GM19193 (cell line): ENCODE data around the gene SAE1.

Experiments used
- POLR2A ChIP-seq: IDR thresholded peaks from 4 replicates; pipeline ENCODE4 v1.6.1; 2011; ENCODE audit not compliant: insufficient read depth, insufficient read length; ENCODE audit errors: extremely low read depth

SAE1 gene

GRCh38 chr19:47158367-47158791, 27.7 kb downstream of the SAE1 start:
- TF ChIP-seq POLR2A = no peak

DNA sequence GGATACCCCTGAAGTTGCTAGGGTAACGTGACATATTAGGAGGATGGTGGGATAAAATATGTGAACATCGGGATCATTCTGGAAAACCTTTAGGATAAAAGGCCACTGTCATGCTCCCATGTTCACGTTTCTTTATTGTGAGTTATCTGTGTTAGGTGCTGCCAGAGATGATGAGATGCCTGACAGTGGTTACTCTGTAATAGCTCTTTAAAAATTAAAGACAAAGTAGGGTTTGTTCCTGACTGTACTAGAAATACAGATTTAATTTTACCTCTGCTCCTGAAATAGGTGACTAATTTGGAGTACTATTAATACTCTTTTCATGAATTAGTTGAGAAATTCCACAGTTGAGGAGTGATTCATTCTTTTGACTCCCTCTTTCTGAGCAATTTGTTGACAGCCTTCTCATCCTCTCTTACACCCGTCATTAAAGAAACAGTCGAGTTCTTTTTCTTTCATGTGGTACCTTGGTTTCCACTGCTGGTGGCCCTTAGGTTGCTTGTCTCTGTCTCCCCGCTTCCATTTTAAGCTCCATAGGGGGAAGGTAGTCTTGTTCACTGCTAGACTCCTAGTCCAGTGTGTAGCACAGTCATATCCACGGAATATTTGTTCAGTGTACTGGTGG, 28.4 kb downstream of the SAE1 start:
- no peak for TF ChIP-seq POLR2A

GRCh38 chr19:47161876-47162489, 31.3 kb downstream of the SAE1 start:
- TF ChIP-seq POLR2A = no peak

GRCh38 chr19:47168065-47168464, 37.4 kb downstream of the SAE1 start:
- TF ChIP-seq POLR2A = no peak

DNA sequence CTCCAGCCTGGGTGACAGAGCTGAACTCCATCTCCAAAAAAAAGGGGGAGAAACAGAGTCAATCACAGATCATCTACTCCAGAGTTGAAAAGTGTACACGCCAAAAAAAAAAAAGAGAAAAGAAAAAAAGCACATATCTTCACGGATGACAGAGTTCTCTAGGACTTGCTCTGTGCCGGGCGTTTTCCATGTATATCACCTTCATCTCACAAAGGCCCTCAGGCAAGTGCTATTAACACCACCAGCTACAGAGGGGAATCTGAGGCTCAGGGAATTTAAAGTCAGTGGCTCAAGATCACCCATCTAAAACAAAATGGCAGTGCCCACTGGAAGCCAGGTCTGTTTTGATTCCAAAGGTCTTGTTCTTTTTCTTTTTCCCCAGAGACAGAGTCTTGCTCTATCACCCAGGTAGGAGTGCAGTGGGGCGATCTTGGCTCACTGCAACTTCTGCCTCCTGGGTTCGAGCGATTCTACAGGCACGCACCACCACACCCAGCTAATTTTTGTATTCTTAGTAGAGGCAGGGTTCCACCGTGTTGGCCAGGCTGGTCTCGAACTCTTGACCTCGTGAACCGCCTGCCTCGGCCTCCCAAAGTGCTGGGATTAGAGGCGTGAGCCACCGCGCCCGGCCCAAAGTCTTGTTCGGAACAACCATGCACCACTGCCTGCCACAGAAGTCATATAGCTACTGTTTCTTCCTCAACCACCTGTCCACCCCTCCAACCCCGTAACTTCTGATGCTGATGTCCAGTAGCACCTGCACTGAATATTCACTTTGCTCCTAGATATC, 42.2 kb downstream of the SAE1 start:
- no peak for TF ChIP-seq POLR2A

DNA sequence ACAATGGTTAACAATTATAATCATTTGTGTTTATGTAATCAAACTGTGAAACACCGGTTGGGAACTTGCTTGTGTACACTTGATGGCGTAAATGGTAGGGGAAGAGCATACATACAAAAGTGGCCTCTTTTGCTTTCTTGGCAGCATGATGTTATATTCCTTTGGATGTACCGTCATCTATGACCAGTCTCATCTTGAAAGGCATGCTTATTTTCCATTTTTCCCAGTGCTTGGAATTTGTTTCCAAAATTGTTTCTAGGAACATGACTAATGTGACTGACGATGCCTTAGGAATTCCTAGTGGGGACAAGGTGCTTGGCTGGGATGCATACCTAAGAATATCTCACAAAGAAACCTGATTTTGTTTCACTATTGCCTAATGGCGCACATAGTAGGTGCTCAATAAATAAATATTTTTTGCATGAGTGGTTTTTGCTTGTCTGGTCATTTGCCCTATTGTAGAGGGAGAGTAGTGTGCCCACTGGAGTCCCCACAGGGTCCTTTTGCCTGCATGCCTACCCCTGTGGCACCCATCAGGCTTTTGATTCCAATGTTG, 45.5 kb downstream of the SAE1 start:
- TF ChIP-seq POLR2A = no peak

- no peak for TF ChIP-seq POLR2A
Observed at GRCh38 chr19:47176627-47177090, 46.0 kb downstream of the SAE1 start.

GRCh38 chr19:47179653-47180310, 49.1 kb downstream of the SAE1 start:
- TF ChIP-seq POLR2A = no peak

DNA sequence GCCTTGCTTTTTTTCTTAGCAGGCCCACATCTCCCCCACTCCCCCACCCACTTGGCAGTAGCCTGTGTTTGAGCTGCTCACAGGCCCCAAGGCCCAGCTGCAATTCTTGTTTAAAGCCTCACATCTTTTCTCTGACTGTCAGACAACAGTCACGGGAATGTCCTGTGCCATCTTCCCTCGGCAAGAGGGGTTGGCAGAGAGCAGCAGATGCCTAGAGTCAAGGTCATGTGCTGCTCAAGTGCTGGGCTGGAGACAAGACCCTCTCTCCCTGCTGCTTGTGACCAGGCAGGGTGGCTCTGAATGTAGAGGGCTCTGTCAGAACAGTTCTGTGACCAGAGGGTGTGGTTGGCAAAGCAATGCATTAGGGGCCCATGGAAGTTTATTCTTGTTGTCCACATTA, 53.0 kb downstream of the SAE1 start:
- no peak for TF ChIP-seq POLR2A

- no peak for TF ChIP-seq POLR2A
Observed at GRCh38 chr19:47186446-47187334, 56.1 kb downstream of the SAE1 start.

- TF ChIP-seq POLR2A = no peak
Observed at GRCh38 chr19:47187335-47187655, 56.7 kb downstream of the SAE1 start.

- TF ChIP-seq POLR2A = no peak
Observed at GRCh38 chr19:47187797-47188196, 57.2 kb downstream of the SAE1 start.

- TF ChIP-seq POLR2A = no peak
Observed at GRCh38 chr19:47188507-47189033, 57.9 kb downstream of the SAE1 start.

DNA sequence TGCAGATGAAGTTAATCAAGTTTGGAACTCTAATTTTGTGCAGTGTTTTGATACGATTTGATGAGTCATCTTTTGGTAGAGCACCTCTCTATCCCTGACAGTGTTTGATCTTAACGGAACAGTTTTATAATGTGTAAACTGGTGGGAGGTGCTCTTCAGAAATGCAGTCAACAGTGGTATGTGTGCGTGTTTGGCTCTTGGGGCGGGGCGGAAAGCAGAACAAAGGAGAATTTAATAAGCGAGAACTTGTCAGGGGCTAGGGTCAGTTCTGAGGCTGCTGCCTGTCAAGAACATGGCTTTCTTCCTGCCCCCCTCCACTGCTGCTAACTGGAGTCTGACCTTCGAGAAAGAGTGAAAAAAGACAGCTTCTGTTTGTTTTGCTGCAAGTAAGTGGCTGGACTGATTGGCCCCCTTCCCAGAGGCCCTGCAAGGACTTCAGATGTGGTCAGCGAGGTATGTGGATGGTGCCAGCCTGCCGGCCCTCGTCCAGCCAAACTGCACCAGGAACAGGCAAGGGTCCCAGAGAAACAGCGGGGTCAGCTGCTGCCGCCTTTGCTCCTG, 59.6 kb downstream of the SAE1 start:
- TF ChIP-seq POLR2A = no peak
